PFSK-1 (cell line): ENCODE data around the gene PLAC9.

Experiments used
- FOXP2 ChIP-seq: optimal IDR thresholded peaks from 2 replicates; pipeline ENCODE3; 2011; ENCODE audit warnings: borderline replicate concordance, control low read depth, inconsistent platforms; ENCODE audit not compliant: insufficient read depth; ENCODE audit errors: extremely low read length, extremely low read depth
- POLR2AphosphoS5 ChIP-seq: IDR thresholded peaks from 2 replicates; pipeline ENCODE4 v1.6.1; 2012; ENCODE audit warnings: low read depth, mild to moderate bottlenecking, control low read depth, low read length, moderate library complexity
- SIN3A ChIP-seq: IDR thresholded peaks from 2 replicates; pipeline ENCODE4 v1.6.1; 2012; ENCODE audit warnings: mild to moderate bottlenecking, low read length, moderate library complexity, borderline replicate concordance; ENCODE audit not compliant: insufficient read depth
- TAF1 ChIP-seq: IDR thresholded peaks from 2 replicates; pipeline ENCODE4 v1.6.1; 2012; ENCODE audit warnings: low read length, control low read depth, borderline replicate concordance; ENCODE audit not compliant: insufficient read depth
- TF ChIP-seq, protein P1 (sequence below), 2 experiments: IDR thresholded peaks; 2 replicates each; pipeline versions ENCODE4 v1.6.1 to v1.8.0; 2011 to 2012; ENCODE audit warnings: low read depth in 2 of 2, low read length in 2 of 2, control low read depth in 1 of 2, inconsistent platforms in 1 of 2, mild to moderate bottlenecking in 1 of 2, moderate library complexity in 1 of 2; ENCODE audit not compliant: insufficient read depth in 1 of 2

PLAC9 gene

DNA sequence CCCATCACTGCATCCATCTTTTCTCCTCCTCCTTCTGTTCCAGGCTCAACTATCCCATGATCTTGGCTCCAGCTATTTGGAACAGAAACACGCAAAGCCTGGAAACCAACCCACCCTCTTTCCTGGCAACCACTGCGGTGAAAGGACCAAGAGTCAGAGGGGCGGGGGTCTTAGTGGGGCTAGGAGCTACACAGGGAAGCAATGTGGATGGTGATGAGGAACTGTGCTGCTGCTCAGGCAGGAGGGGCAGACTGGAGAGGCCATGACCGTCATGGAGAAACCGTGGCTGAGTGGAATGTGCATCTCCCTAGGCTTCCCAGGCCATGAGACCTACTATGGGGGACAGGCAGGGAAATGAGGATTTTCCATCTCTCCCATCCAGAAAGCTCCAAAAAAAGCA lies 25.6 kb downstream of the PLAC9 start:
- TF ChIP-seq, protein P1, sequence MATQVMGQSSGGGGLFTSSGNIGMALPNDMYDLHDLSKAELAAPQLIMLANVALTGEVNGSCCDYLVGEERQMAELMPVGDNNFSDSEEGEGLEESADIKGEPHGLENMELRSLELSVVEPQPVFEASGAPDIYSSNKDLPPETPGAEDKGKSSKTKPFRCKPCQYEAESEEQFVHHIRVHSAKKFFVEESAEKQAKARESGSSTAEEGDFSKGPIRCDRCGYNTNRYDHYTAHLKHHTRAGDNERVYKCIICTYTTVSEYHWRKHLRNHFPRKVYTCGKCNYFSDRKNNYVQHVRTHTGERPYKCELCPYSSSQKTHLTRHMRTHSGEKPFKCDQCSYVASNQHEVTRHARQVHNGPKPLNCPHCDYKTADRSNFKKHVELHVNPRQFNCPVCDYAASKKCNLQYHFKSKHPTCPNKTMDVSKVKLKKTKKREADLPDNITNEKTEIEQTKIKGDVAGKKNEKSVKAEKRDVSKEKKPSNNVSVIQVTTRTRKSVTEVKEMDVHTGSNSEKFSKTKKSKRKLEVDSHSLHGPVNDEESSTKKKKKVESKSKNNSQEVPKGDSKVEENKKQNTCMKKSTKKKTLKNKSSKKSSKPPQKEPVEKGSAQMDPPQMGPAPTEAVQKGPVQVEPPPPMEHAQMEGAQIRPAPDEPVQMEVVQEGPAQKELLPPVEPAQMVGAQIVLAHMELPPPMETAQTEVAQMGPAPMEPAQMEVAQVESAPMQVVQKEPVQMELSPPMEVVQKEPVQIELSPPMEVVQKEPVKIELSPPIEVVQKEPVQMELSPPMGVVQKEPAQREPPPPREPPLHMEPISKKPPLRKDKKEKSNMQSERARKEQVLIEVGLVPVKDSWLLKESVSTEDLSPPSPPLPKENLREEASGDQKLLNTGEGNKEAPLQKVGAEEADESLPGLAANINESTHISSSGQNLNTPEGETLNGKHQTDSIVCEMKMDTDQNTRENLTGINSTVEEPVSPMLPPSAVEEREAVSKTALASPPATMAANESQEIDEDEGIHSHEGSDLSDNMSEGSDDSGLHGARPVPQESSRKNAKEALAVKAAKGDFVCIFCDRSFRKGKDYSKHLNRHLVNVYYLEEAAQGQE (IDR thresholded peaks at IDR 0.05; ENCODE audit: insufficient read depth in 1 of 2, low read depth in 2 of 2, low read length in 2 of 2): no peak
- TF ChIP-seq SIN3A: no peak
- TF ChIP-seq POLR2AphosphoS5: no peak
- TF ChIP-seq FOXP2: no peak
- no peak for TF ChIP-seq TAF1

DNA sequence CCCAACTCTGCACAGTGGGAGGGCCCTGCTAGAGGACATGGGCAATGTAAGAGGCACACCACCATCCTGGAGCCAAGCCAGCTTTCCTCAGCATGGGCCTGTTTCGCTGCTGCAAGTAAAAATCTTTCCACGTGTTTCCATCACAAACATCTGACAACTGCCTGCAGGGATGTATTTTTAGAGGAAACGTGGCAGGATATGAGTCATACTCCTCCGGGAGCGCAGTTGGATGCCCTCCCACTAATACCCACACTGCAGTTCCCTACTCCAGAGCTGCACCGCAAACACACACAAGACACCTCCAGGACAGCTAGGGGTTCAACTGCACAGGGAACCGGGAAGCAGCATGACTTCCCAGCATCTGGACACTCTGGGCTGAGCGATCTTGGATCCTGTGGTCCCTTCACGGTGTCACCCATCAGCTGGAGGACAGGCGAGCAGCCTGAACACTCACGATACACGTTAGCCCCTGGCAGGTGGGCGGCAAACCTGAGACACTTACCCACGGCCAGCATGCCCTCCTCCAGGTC lies 26.1 kb downstream of the PLAC9 start:
- no peak for TF ChIP-seq FOXP2
- no peak for TF ChIP-seq POLR2AphosphoS5
- peak; percentile 98; the same call in 1 of the 2 replicates for TF ChIP-seq SIN3A
- TF ChIP-seq, protein P1 (IDR thresholded peaks at IDR 0.05; ENCODE audit: insufficient read depth in 1 of 2, low read depth in 2 of 2, low read length in 2 of 2): 0 out of 4 replicates have a peak, but pooled peaks of 1 of the 2 experiments have one; percentile 36
- TF ChIP-seq TAF1: peak; percentile 54; the same call in 1 of the 2 replicates

DNA sequence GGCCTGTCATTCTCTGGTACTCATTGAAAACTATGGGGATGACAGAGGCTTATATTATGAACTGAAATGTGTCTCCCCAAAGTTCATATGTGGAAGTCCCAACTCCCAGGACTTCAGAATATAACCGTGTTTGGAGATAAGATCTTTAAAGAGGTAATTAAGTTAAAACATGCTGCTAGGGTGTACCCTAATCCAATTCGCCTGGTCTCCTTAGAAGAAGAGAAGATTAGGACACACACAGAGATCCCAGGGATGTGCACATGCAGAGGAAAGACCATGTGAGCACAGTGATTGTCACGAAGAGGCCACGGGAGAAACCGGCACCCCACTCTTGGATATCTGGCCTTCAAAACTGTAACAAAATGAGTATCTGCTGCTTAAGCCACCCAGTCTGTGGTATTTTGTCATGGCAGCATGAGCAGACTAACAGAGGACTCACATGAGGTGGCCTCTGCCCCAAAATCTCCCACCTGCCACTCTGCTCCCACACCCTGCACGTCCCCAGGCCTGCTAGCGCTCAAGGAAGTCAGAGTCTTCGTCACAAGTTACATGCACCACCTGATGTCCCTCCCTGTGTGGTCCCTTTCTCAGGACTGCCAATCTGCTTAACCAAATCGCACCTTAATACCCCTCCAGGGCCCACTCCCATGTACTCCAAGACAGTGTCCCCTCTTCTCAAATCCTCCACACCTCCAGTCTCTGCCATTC lies 26.8 kb downstream of the PLAC9 start:
- TF ChIP-seq, protein P1 (IDR thresholded peaks at IDR 0.05; ENCODE audit: insufficient read depth in 1 of 2, low read depth in 2 of 2, low read length in 2 of 2): no peak
- TF ChIP-seq FOXP2 (no peak), SIN3A (no peak), POLR2AphosphoS5 (no peak), TAF1 (no peak)

DNA sequence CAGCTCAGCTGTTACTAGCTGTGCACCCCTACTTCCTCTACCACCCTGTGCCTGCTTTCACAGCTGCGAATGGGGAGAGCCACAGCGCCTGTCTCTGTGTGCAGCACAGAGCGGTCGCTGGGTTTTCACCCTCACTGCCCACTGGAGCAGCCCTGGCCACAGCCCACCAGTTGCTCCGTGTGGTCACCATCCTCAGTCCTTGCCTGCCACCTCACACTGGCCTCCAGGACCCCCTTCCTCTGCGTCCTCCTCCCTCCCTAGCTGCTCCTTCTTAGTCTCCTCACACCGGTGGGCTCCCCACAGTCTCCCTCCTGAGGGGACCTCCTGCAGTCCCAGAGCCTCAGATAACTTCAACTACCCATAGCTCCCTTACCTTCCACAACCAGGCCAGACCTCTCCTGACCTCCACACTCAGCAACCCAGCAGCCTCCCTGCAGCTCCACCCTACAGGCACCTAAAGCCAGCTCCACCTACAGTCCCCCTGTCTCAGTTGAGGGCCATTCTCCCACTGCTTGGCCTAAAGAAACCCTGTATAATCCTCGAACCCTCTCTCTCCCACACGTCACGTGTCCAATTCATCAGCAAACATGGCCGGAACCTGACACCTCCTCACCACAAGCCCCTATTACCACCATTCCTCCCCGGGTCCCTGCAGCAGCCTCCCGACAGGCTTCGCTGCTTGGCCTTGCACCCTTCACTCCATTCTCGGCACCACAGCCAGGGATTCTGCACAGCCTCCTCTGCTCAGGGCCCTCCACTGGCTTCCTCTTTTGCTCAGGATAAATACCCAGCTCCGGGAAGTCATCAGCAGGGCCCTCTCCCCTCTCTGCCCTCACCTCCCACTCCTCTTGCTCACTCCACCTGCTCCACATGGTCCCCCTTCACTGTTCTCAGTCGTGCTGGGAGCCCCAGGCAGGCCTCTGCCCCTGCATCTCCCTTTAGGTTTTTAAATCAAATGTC lies 28.1 kb downstream of the PLAC9 start:
- TF ChIP-seq FOXP2: no peak
- no peak for TF ChIP-seq TAF1
- TF ChIP-seq SIN3A: no peak

DNA sequence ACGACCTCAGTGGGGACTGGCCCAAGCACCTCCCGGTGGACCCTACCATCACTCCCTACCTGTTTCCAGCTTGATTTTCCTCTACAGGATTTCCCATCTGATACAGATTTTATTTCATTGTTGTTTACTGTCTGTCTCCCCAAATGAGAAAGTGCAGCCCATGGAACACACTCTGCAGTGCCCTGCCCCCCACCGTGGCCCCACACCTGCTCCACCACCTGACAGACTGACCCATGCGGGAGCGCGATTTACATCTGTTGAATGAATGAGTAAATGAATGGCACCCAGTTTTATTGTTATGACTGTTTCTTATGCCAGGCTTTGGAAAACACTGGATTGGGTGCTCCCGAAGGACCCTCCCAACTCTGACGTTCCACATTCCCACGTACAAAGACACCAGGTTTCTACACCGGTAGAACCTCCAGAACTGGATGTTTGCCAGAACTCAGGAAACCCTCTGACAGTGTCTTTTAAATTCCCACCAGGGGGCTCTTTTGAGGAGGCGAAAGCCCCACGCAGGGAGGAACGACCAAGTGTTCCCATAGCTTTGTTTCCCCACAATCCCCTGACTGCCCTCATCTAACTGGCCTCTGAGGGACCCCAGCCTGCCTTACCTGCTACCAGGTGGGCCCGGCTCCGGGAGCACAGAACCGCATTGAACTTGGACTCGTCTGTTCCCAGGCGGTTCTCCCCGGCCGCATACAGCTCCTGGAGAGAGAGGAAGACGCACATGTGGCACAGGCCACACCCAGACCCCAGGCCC lies 29.0 kb downstream of the PLAC9 start:
- no peak for TF ChIP-seq SIN3A
- TF ChIP-seq TAF1: no peak
- TF ChIP-seq, protein P1 (IDR thresholded peaks at IDR 0.05; ENCODE audit: insufficient read depth in 1 of 2, low read depth in 2 of 2, low read length in 2 of 2): no peak
- no peak for TF ChIP-seq POLR2AphosphoS5
- TF ChIP-seq FOXP2: no peak
